GM12874 (cell line): Measurements from ENCODE around the gene PTPRG.

Experiments used
- TF ChIP-seq, protein P1 (sequence below): IDR thresholded peaks from 2 replicates; pipeline ENCODE4 v1.5.1; 2011; ENCODE audit warnings: low read depth, mild to moderate bottlenecking, control low read depth, low read length, moderate library complexity; ENCODE audit not compliant: insufficient read depth

Gene PTPRG

DNA sequence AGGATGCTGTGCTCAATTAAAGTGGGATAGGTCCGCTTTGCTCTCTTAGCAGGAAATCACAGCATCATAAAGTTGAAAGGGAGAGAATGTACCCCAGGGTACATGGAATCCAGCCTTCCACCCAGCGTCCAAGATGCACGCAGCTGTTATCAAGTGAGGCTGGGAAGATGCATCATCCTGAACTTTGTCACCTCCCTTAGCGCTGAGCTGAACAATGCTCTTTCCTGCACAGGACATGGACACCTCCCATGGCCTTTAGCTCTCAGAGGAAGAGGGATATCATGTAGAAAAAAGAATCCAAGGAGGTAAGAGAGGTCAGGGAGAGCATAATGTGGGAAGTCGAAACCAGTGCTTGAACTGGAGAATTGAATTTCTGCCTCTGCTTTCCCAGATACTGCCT is 619.1 kb downstream of the PTPRG start:
- TF ChIP-seq, protein P1, sequence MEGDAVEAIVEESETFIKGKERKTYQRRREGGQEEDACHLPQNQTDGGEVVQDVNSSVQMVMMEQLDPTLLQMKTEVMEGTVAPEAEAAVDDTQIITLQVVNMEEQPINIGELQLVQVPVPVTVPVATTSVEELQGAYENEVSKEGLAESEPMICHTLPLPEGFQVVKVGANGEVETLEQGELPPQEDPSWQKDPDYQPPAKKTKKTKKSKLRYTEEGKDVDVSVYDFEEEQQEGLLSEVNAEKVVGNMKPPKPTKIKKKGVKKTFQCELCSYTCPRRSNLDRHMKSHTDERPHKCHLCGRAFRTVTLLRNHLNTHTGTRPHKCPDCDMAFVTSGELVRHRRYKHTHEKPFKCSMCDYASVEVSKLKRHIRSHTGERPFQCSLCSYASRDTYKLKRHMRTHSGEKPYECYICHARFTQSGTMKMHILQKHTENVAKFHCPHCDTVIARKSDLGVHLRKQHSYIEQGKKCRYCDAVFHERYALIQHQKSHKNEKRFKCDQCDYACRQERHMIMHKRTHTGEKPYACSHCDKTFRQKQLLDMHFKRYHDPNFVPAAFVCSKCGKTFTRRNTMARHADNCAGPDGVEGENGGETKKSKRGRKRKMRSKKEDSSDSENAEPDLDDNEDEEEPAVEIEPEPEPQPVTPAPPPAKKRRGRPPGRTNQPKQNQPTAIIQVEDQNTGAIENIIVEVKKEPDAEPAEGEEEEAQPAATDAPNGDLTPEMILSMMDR: no peak

DNA sequence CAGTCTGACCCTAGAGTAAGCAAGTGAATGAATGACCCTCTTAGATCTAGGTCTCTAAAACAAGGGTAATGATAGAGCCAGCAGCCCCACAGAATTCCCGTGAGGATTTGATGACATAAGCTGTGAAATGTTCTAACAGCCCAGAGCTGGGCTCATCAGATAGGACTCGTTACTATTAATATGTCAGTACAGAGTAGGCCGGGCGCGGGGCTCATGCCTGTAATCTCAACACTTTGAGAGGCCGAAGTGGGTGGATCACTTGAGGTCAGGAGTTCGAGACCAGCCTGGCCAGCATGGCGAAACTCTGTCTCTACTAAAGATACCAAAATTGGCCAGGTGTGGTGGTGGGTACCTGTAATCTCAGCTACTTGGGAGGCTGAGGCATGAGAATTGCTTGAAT is 621.7 kb downstream of the PTPRG start:
- TF ChIP-seq, protein P1: no peak

DNA sequence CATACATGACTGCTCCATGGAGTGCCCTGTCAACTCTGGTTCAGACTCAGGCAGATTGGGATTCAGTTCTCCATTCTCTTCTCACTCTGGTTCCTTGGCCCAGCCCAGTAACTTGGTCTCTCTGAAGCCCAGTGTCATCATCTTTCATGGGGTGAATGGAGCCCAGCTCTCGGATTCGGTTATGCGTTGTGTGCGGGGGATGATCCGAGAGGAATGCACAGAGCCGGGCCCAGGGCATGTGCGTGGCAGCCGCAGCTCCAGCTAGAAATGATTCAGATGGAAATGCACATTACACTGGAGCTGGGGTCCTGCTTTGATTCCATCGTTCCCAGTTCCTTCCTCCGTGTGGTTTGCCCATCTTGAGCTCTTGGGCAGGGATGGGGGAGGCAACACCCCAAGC is 622.6 kb downstream of the PTPRG start:
- TF ChIP-seq, protein P1: no peak

DNA sequence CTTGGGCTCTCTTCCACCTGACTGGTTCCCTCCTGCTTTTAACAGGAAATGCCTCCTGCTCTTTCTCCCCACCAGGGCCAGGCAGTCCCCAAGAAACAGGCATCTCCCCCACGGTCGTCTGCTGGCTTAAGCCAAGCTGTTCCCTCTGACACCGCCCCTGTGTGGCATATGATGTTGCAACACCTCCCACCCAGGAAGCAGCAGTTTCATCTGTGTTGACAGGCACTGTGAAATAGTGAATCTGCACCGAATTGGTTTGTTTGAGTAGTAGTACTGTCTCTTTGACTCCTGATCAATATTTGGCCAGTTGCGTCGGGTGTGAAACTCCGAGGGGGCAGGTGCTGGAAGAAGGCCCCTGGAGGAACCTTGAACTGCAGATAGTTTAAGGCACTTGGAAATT is 623.2 kb downstream of the PTPRG start:
- TF ChIP-seq, protein P1: no peak

DNA sequence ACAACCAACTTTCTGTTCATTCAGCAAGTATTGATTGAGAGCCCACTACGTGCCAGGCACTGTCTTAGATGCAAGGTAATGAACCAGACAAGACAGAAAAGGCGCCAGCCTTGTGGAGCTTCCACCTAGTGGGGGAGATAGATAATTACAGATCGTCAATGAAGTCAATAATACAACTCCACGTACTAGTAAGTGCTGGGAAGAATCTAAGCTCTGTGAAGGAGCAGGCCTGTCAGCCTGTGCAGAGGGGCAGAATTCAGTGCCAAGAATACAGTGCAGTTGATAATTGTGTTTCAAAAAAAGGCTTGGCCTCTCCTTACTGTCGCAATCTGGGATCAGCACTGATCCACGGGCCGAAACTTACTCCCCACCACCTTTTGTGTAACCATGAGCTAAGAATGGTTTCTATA is 625.7 kb downstream of the PTPRG start:
- TF ChIP-seq, protein P1: peak; percentile 18; the same call in 1 of the 2 replicates

DNA sequence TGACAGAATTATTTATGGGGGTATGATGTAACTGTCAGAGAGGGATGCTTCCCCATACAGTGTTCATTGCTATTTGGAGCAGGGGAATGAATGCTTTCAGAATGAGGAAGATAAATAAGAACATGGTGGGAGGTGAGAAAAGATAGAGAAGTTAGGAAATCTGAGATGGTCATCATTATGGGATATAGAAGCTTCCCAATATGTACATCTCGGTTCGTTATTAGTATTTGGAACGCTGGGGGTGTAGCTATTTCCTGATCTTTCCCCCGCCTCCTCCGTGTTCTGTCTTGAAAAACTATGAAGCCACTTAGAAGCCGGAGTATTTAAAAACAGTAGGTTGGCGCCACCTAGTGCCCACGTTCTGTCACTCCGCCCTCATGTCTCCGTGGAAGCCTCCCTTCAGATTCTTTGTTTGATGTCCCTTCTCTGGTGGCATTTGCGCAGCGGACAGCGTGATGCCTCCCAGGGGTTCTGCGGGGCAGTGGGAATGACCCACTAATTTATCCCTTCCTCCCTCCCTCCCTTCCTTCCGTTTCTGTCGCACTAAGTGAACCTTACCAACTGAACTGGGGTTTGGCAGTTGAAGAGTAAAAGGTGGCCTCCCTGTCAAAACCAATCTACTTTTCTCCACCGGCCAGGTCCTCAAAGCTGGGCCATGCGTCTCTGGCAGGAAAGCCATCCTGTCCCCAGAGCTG is 627.5 kb downstream of the PTPRG start:
- TF ChIP-seq, protein P1: peak; percentile 69

DNA sequence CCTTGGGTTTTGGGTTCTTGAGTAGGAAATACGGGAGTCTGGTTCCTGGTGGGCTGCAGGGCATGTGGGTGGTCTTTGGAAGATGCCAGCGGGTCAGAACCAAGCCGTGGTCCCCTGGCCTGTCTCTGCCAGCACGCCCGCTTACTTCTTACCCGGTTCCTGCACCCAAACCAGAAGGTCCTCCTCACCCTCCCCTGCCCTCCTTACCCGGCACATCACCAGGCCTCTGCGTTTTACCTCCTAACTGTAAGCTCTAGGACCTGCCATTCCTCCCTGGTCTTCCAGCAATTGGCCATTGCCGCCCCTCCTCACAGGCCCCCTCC is 628.0 kb downstream of the PTPRG start:
- TF ChIP-seq, protein P1: no peak
